SK-N-SH (cell line): Measurements from ENCODE around the gene COL12A1. TPM values are rescaled to one million over a fixed set of nuclear protein-coding genes. Genes with fewer than 3 reads are reported as not detected.

Source experiments
- CTCF ChIA-PET: fragments of 300-600, 350-600 bp; formaldehyde crosslinking; extraction: SDS; loops from one replicate; lab custom pipeline; 2021; lab: Yijun Ruan, JAX
- POLR2A ChIA-PET: fragments of 350-600 bp; sonication (Branson Sonifier 250); formaldehyde crosslinking; extraction: SDS; loops from one replicate; lab custom pipeline; 2020; ENCODE audit warnings: antibody characterized with exemption, inconsistent platforms; lab: Yijun Ruan, JAX
- DNase-seq: peaks from one replicate; pipeline ENCODE4 v3.0.0; 2012
- H2AFZ ChIP-seq: fragments of 200-600 bp; sonication (generic); 2 replicates; pipeline ENCODE4 v1.8.1; 2016; ENCODE audit warnings: antibody characterized with exemption, mild to moderate bottlenecking, low read depth
- H3F3A ChIP-seq: fragments of 200-600 bp; sonication (generic); replicated peaks from 2 replicates; pipeline ENCODE3; 2016; ENCODE audit warnings: antibody characterized with exemption, mild to moderate bottlenecking; ENCODE audit not compliant: insufficient read depth
- H3K27ac ChIP-seq, 2 experiments: fragments of 200-500 bp in 1 of 2; fragments of 200-600 bp in 1 of 2; sonication (Bioruptor generic) in 1 of 2; sonication (generic), shearing (Covaris generic) in 1 of 2; 2 replicates each; pipeline versions ENCODE4 v1.5.1 to v1.6.1; 2014 to 2016; ENCODE audit warnings: low read depth in 2 of 2, inconsistent platforms in 1 of 2, low read length in 1 of 2, mild to moderate bottlenecking in 1 of 2, mixed read lengths in 1 of 2
- H3K27me3 ChIP-seq: fragments of 200-600 bp; sonication (generic), shearing (Covaris generic); 2 replicates; pipeline ENCODE4 v1.6.1; 2016; ENCODE audit warnings: mixed run types; ENCODE audit not compliant: insufficient read depth
- H3K36me3 ChIP-seq, 2 experiments: fragments of 200-500 bp in 1 of 2; fragments of 200-600 bp in 1 of 2; sonication (Bioruptor generic) in 1 of 2; sonication (generic) in 1 of 2; replicated peaks in 1 of 2; 2 replicates each; pipeline versions ENCODE3 to v1.5.1; 2014 to 2016; ENCODE audit warnings: low read length in 1 of 2, mild to moderate bottlenecking in 1 of 2; ENCODE audit not compliant: insufficient read depth in 2 of 2, control insufficient read depth in 1 of 2
- H3K4me1 ChIP-seq, 2 experiments: fragments of 200-500 bp in 1 of 2; fragments of 200-600 bp in 1 of 2; sonication (Bioruptor generic) in 1 of 2; sonication (generic), shearing (Covaris generic) in 1 of 2; 2 replicates each; pipeline versions ENCODE4 v1.5.1 to v1.6.1; 2014 to 2016; ENCODE audit warnings: low read depth in 1 of 2, low read length in 1 of 2, mixed run types in 1 of 2; ENCODE audit not compliant: insufficient read depth in 2 of 2, control insufficient read depth in 1 of 2
- H3K4me2 ChIP-seq: fragments of 200-600 bp; sonication (generic), shearing (Covaris generic); 2 replicates; pipeline ENCODE4 v1.6.1; 2017; ENCODE audit warnings: mixed run types
- H3K4me3 ChIP-seq, 2 experiments: fragments of 200-500 bp in 1 of 2; fragments of 200-600 bp in 1 of 2; sonication (Bioruptor generic) in 1 of 2; sonication (generic), shearing (Covaris generic) in 1 of 2; 2 replicates each; pipeline versions ENCODE4 v1.5.1 to v1.8.1; 2014 to 2016; ENCODE audit warnings: low read depth in 2 of 2, inconsistent platforms in 1 of 2, low read length in 1 of 2, mild to moderate bottlenecking in 1 of 2, mixed read lengths in 1 of 2, moderate library complexity in 1 of 2
- H3K79me2 ChIP-seq: fragments of 200-600 bp; sonication (generic); 2 replicates; pipeline ENCODE4 v1.8.1; 2017; ENCODE audit warnings: mild to moderate bottlenecking; ENCODE audit not compliant: insufficient read depth
- H3K9ac ChIP-seq: fragments of 200-600 bp; sonication (generic); 2 replicates; pipeline ENCODE4 v1.6.1; 2017; ENCODE audit warnings: mixed run types
- H3K9me2 ChIP-seq: fragments of 200-600 bp; sonication (generic); 2 replicates; pipeline ENCODE4 v1.6.1; 2017; ENCODE audit warnings: mixed run types
- H3K9me3 ChIP-seq: fragments of 200-600 bp; sonication (generic); 2 replicates; pipeline ENCODE4 v1.6.1; 2017; ENCODE audit warnings: mixed run types, mild to moderate bottlenecking, moderate library complexity
- H4K20me1 ChIP-seq: fragments of 200-600 bp; sonication (generic); 2 replicates; pipeline ENCODE4 v1.6.1; 2017; ENCODE audit warnings: mild to moderate bottlenecking, mixed run types; ENCODE audit not compliant: insufficient read depth
- CHD2 ChIP-seq: fragments of 150-350 bp; IDR thresholded peaks from 2 replicates; pipeline ENCODE4 v1.6.1; 2018; ENCODE audit warnings: low read length; ENCODE audit not compliant: partially characterized antibody
- ELF1 ChIP-seq: IDR thresholded peaks from 2 replicates; pipeline ENCODE4 v1.4.0; 2012
- FOSL2 ChIP-seq: IDR thresholded peaks from 2 replicates; pipeline ENCODE4 v1.4.0; 2012; ENCODE audit warnings: low read depth, mild to moderate bottlenecking, moderate library complexity, borderline replicate concordance
- FOXJ3 ChIP-seq: sonication (generic); formaldehyde crosslinking; IDR thresholded peaks from 2 replicates; pipeline ENCODE4 v1.5.1; 2020; ENCODE audit warnings: mild to moderate bottlenecking, missing genetic modification reagents
- GATA2 ChIP-seq: sonication (generic); formaldehyde crosslinking; IDR thresholded peaks from 2 replicates; pipeline ENCODE4 v1.5.0; 2020; ENCODE audit warnings: mild to moderate bottlenecking, missing genetic modification reagents
- JUND ChIP-seq: IDR thresholded peaks from 2 replicates; pipeline ENCODE4 v1.4.0; 2012
- MAX ChIP-seq: IDR thresholded peaks from 2 replicates; pipeline ENCODE4 v1.4.0; 2012; ENCODE audit warnings: low read depth
- MEF2A ChIP-seq: IDR thresholded peaks from 2 replicates; pipeline ENCODE4 v1.4.0; 2012; ENCODE audit warnings: low read depth, borderline replicate concordance
- RCOR1 ChIP-seq: fragments of 150-350 bp; IDR thresholded peaks from 2 replicates; pipeline ENCODE4 v1.6.1; 2017; ENCODE audit warnings: antibody characterized with exemption, low read length
- REST ChIP-seq: IDR thresholded peaks from 2 replicates; pipeline ENCODE4 v1.6.1; 2012; ENCODE audit warnings: mild to moderate bottlenecking, low read depth, low read length, moderate library complexity
- RFX5 ChIP-seq: IDR thresholded peaks from 2 replicates; pipeline ENCODE4 v1.6.1; 2012; ENCODE audit warnings: mild to moderate bottlenecking, improper control_type of control experiment, low read length
- SMC3 ChIP-seq: IDR thresholded peaks from 2 replicates; pipeline ENCODE4 v1.6.1; 2012; ENCODE audit warnings: low read depth, low read length, improper control_type of control experiment
- TAF1 ChIP-seq: IDR thresholded peaks from 2 replicates; pipeline ENCODE4 v1.6.1; 2012; ENCODE audit warnings: low read depth, mild to moderate bottlenecking, low read length, moderate library complexity, borderline replicate concordance
- ZBTB33 ChIP-seq: IDR thresholded peaks from 2 replicates; pipeline ENCODE4 v1.4.0; 2012; ENCODE audit warnings: low read depth, borderline replicate concordance
- WGBS: methylation state at CpG from one replicate; pipeline ENCODE4 v1.1.6; 2017; ENCODE audit warnings: low lambda C conversion rate; 5-methylcytosine and 5-hydroxymethylcytosine counted together
- polyA plus RNA-seq, 3 experiments: library from polyadenylated mRNA; depleted of rRNA; stranded (reverse); fragments of >200 nt; gene quantifications; 2 replicates each; pipeline ENCODE4 v1.2.3, GENCODE V29; 2012

Gene COL12A1
- polyA plus RNA-seq, 1 of the 3 experiments (the other 2 are of a cell fraction) = 0.03 TPM

- H3K27ac ChIP-seq = no peak overlapping the region
- no peak for TF ChIP-seq RCOR1
- TF ChIP-seq FOSL2 = no peak
- no peak for TF ChIP-seq ELF1
- TF ChIP-seq FOXJ3 (CRISPR knock-in tag) = no peak
- no peak for TF ChIP-seq MEF2A
- TF ChIP-seq MAX = no peak
These were observed 80.9 kb downstream of the COL12A1 start for GRCh38 chr6:75124983-75125382.

GRCh38 chr6:75124085-75124484 is 81.8 kb downstream of the COL12A1 start:
- no peaks in the 10 kb centered on the region for H3K4me1 ChIP-seq
- H3K9me3 ChIP-seq = no peaks in the 10 kb centered on the region
- H3K79me2 ChIP-seq = no peaks in the 10 kb centered on the region
- DNase-seq = no peak
- H3K36me3 ChIP-seq = no peaks in the 10 kb centered on the region
- H3K9ac ChIP-seq = no peak overlapping the region
- no peaks in the 10 kb centered on the region for H4K20me1 ChIP-seq
- H3K9me2 ChIP-seq = no peaks in the 10 kb centered on the region
- ChIA-PET POLR2A (no interaction called here), CTCF (no interaction called here)
- no peak overlapping the region for H3K27ac ChIP-seq
- H3K4me2 ChIP-seq = no peak overlapping the region
- TF ChIP-seq ELF1 (no peak), ZBTB33 (no peak), MEF2A (no peak), TAF1 (no peak), REST (no peak), GATA2 (no peak), RFX5 (no peak), RCOR1 (no peak), CHD2 (no peak), JUND (no peak), FOXJ3 (CRISPR knock-in tag) (no peak), MAX (no peak), SMC3 (no peak)
- H3F3A ChIP-seq = no peaks in the 10 kb centered on the region
- WGBS = 18% methylated on average over 2 of the region's 2 CpGs
- no peak overlapping the region for H2AFZ ChIP-seq
- H3K4me3 ChIP-seq = no peak overlapping the region
- H3K27me3 ChIP-seq = no peaks in the 10 kb centered on the region

More at GRCh38 chr6:75124983-75125382, 80.9 kb downstream of the COL12A1 start:
- ChIA-PET POLR2A (no interaction called here), CTCF (no interaction called here)
- Histone ChIP-seq H3K27me3 (no peaks in the 10 kb centered on the region), H3K4me3 (no peak overlapping the region), H3K9me3 (no peaks in the 10 kb centered on the region), H3K9ac (no peak overlapping the region), H2AFZ (no peak overlapping the region), H3K36me3 (no peaks in the 10 kb centered on the region), H3K4me1 (no peaks in the 10 kb centered on the region), H3F3A (no peaks in the 10 kb centered on the region), H4K20me1 (no peaks in the 10 kb centered on the region), H3K79me2 (no peaks in the 10 kb centered on the region), H3K9me2 (no peaks in the 10 kb centered on the region), H3K4me2 (no peak overlapping the region)
- 3% methylated on average over 2 of the region's 2 CpGs for WGBS
- no peak for DNase-seq
